ENCODE results near the gene AP2B1.

Gene AP2B1

GRCh38 chr17:35728551-35728950, 141.4 kb downstream of the AP2B1 start:
- TF ChIP-seq CREB1 (IDR thresholded peaks at IDR 0.05; ENCODE audit: low read depth) (no peak), RAD21 (IDR thresholded peaks at IDR 0.05; ENCODE audit: low read depth) (no peak), USF1 (IDR thresholded peaks at IDR 0.05) (no peak), EP300 (IDR thresholded peaks at IDR 0.05; ENCODE audit: borderline replicate concordance) (no peak)

GRCh38 chr17:35729405-35729833, 142.3 kb downstream of the AP2B1 start:
- TF ChIP-seq EP300 (IDR thresholded peaks at IDR 0.05; ENCODE audit: borderline replicate concordance) (peak; percentile 44; the same call in 1 of the 2 replicates), YY1 (IDR thresholded peaks at IDR 0.05; ENCODE audit: low read depth) (0 out of 2 replicates have a peak, but pooled peaks have one; percentile 20), TCF12 (IDR thresholded peaks at IDR 0.05; ENCODE audit: low read depth) (peak; percentile 49; the same call in 1 of the 2 replicates), TAF1 (IDR thresholded peaks at IDR 0.05; ENCODE audit: low read depth) (no peak), CEBPB (IDR thresholded peaks at IDR 0.05) (0 out of 2 replicates have a peak, but pooled peaks have one; percentile 10), NFIC (IDR thresholded peaks at IDR 0.05) (peak; percentile 62; the same call in 1 of the 2 replicates), TEAD4 (IDR thresholded peaks at IDR 0.05) (peak; percentile 86), REST (IDR thresholded peaks at IDR 0.05; ENCODE audit: low read depth) (no peak)

GRCh38 chr17:35730400-35731005, 143.4 kb downstream of the AP2B1 start:
- TF ChIP-seq TAF1 (IDR thresholded peaks at IDR 0.05; ENCODE audit: low read depth), result no peak
- TF ChIP-seq TCF12 (IDR thresholded peaks at IDR 0.05; ENCODE audit: low read depth), result no peak
- TF ChIP-seq RAD21 (IDR thresholded peaks at IDR 0.05; ENCODE audit: low read depth), result no peak
- TF ChIP-seq MAX (IDR thresholded peaks at IDR 0.05), result no peak
- TF ChIP-seq YY1 (IDR thresholded peaks at IDR 0.05; ENCODE audit: low read depth), result no peak
- TF ChIP-seq TEAD4 (IDR thresholded peaks at IDR 0.05), result no peak
- no peak for TF ChIP-seq CEBPB (IDR thresholded peaks at IDR 0.05)
- TF ChIP-seq EP300 (IDR thresholded peaks at IDR 0.05; ENCODE audit: borderline replicate concordance), result no peak

GRCh38 chr17:35731239-35731916, 144.3 kb downstream of the AP2B1 start, which contains the start of gene RASL10B:
TSS of gene RASL10B (plus strand) at chr17:35731639. CDS start at chr17:35735185, 3,546 bp downstream.
- TF ChIP-seq CREB1 (IDR thresholded peaks at IDR 0.05; ENCODE audit: low read depth) (no peak), NFIC (IDR thresholded peaks at IDR 0.05) (no peak), CEBPB (IDR thresholded peaks at IDR 0.05) (no peak), YY1 (IDR thresholded peaks at IDR 0.05; ENCODE audit: low read depth) (no peak), FOXM1 (IDR thresholded peaks at IDR 0.05; ENCODE audit: borderline replicate concordance, low read depth) (no peak), MAX (IDR thresholded peaks at IDR 0.05) (peak; percentile 39; the same call in 1 of the 2 replicates), REST (IDR thresholded peaks at IDR 0.05; ENCODE audit: low read depth) (no peak), TCF12 (IDR thresholded peaks at IDR 0.05; ENCODE audit: low read depth) (no peak), ZBTB7A (IDR thresholded peaks at IDR 0.05; ENCODE audit: low read depth) (no peak), RAD21 (IDR thresholded peaks at IDR 0.05; ENCODE audit: low read depth) (no peak), EP300 (IDR thresholded peaks at IDR 0.05; ENCODE audit: borderline replicate concordance) (no peak), TEAD4 (IDR thresholded peaks at IDR 0.05) (peak; percentile 74), TAF1 (IDR thresholded peaks at IDR 0.05; ENCODE audit: low read depth) (no peak), EGR1 (IDR thresholded peaks at IDR 0.05) (peak; percentile 85), USF1 (IDR thresholded peaks at IDR 0.05) (no peak)

GRCh38 chr17:35731917-35732805, 145.0 kb downstream of the AP2B1 start:
- TF ChIP-seq YY1 (IDR thresholded peaks at IDR 0.05; ENCODE audit: low read depth), result no peak
- TF ChIP-seq CEBPB (IDR thresholded peaks at IDR 0.05), result no peak

Data from Ishikawa (cell line).